Progenitor cell of endocrine pancreas (in vitro differentiated cells): ENCODE measurements around the gene RALA. TPM values are rescaled to one million over a fixed set of nuclear protein-coding genes. Genes with fewer than 3 reads are reported as not detected.

Experiments used
- DNase-seq: peaks from one replicate; pipeline ENCODE4 v3.0.0; 2021; ENCODE audit warnings: low spot score; ENCODE audit not compliant: unreplicated experiment
- H3K27ac Mint-ChIP-seq: 2 replicates; pipeline ENCODE4 v1.8.0; 2021; ENCODE audit warnings: mild to moderate bottlenecking, moderate library complexity, mixed read lengths
- H3K27me3 Mint-ChIP-seq: 2 replicates; pipeline ENCODE4 v1.8.0; 2021; ENCODE audit warnings: mixed read lengths
- H3K36me3 Mint-ChIP-seq: 2 replicates; pipeline ENCODE4 v1.8.0; 2022; ENCODE audit warnings: mixed read lengths; ENCODE audit not compliant: insufficient read depth
- H3K4me1 Mint-ChIP-seq: 2 replicates; pipeline ENCODE4 v1.8.0; 2021; ENCODE audit warnings: low read depth, mixed read lengths
- H3K4me3 Mint-ChIP-seq: 2 replicates; pipeline ENCODE4 v1.8.0; 2021; ENCODE audit warnings: low read depth, mild to moderate bottlenecking, moderate library complexity, mixed read lengths
- H3K9me3 Mint-ChIP-seq: 2 replicates; pipeline ENCODE4 v1.8.0; 2021; ENCODE audit warnings: low read depth, mixed read lengths
- CTCF ChIP-seq: fragments of 200-600 bp; sonication (generic); IDR thresholded peaks from one replicate; pipeline ENCODE4 v1.5.0; 2021; ENCODE audit warnings: antibody characterized with exemption, mild to moderate bottlenecking; ENCODE audit not compliant: unreplicated experiment
- total RNA-seq: library from RNA; stranded (reverse); gene quantifications from 2 replicates; pipeline ENCODE4 v1.2.1, GENCODE V29; 2021

The RALA gene
- total RNA-seq, 1 donor from 2014 or later, result 39.6 TPM

GRCh38 chr7:39727231-39728012 is 104.0 kb downstream of the RALA start:
- DNase-seq, result no peak
- H3K4me3 Mint-ChIP-seq, result no peak overlapping the region
- H3K27ac Mint-ChIP-seq, result no peak overlapping the region
- no peaks in the 10 kb centered on the region for H3K9me3 Mint-ChIP-seq
- no peaks in the 10 kb centered on the region for H3K36me3 Mint-ChIP-seq
- H3K27me3 Mint-ChIP-seq, result peaks cover 18% of the 10 kb centered on the region
- TF ChIP-seq CTCF, result no peak
- H3K4me1 Mint-ChIP-seq, result no peaks in the 10 kb centered on the region

GRCh38 chr7:39732837-39733804 is 109.7 kb downstream of the RALA start:
- no peaks in the 10 kb centered on the region for H3K9me3 Mint-ChIP-seq
- H3K27me3 Mint-ChIP-seq, result peaks cover 23% of the 10 kb centered on the region
- H3K4me1 Mint-ChIP-seq, result peaks cover 10% of the 10 kb centered on the region
- peak overlapping the region; percentile 85 for H3K4me3 Mint-ChIP-seq
- DNase-seq, result peak; percentile 84
- peak overlapping the region; percentile 96 for H3K27ac Mint-ChIP-seq
- TF ChIP-seq CTCF, result no peak
- no peaks in the 10 kb centered on the region for H3K36me3 Mint-ChIP-seq

GRCh38 chr7:39733881-39734632 is 110.7 kb downstream of the RALA start:
- H3K4me3 Mint-ChIP-seq, result peak overlapping the region; percentile 85
- no peaks in the 10 kb centered on the region for H3K9me3 Mint-ChIP-seq
- peak overlapping the region; percentile 96 for H3K27ac Mint-ChIP-seq
- H3K27me3 Mint-ChIP-seq, result peaks cover 23% of the 10 kb centered on the region
- no peaks in the 10 kb centered on the region for H3K36me3 Mint-ChIP-seq
- no peak for TF ChIP-seq CTCF
- DNase-seq, result no peak
- H3K4me1 Mint-ChIP-seq, result peaks cover 10% of the 10 kb centered on the region

GRCh38 chr7:39734633-39735004 is 111.2 kb downstream of the RALA start:
- no peak for TF ChIP-seq CTCF
- Mint-ChIP-seq H3K27me3 (peaks cover 23% of the 10 kb centered on the region), H3K9me3 (no peaks in the 10 kb centered on the region)

GRCh38 chr7:39735903-39736302 is 112.5 kb downstream of the RALA start:
- H3K27ac Mint-ChIP-seq, result no peak overlapping the region
- no peak for DNase-seq
- peaks cover 10% of the 10 kb centered on the region for H3K4me1 Mint-ChIP-seq
- H3K36me3 Mint-ChIP-seq, result no peaks in the 10 kb centered on the region
- no peak for TF ChIP-seq CTCF
- no peak overlapping the region for H3K4me3 Mint-ChIP-seq
- no peaks in the 10 kb centered on the region for H3K9me3 Mint-ChIP-seq
- H3K27me3 Mint-ChIP-seq, result peaks cover 19% of the 10 kb centered on the region

More at GRCh38 chr7:39734633-39735004, 111.2 kb downstream of the RALA start:
- no peak overlapping the region for H3K27ac Mint-ChIP-seq
- no peak for DNase-seq
- H3K4me3 Mint-ChIP-seq, result no peak overlapping the region
- peaks cover 10% of the 10 kb centered on the region for H3K4me1 Mint-ChIP-seq
- H3K36me3 Mint-ChIP-seq, result no peaks in the 10 kb centered on the region
